ENCODE data around the gene YIF1A.

YIF1A gene

GRCh38 chr11:66288671-66289547 is at the start of gene YIF1A:
Gene YIF1A, minus strand, starts transcription at chr11:66289143. Its CDS starts 158 bp downstream, at chr11:66288985.
- in situ Hi-C loops (cut with MboI; ENCODE audit: low sequenced_read_pairs), result no loop called here

- in situ Hi-C loops (cut with MboI; ENCODE audit: low sequenced_read_pairs), result no loop called here
Observed at GRCh38 chr11:66337103-66337899, 48.4 kb upstream of the YIF1A start.

- in situ Hi-C loops (cut with MboI; ENCODE audit: low sequenced_read_pairs), result no loop called here
Observed at GRCh38 chr11:66336234-66337102, 47.5 kb upstream of the YIF1A start, which contains the start of gene RIN1. Gene RIN1, minus strand, starts transcription at chr11:66336434. Its CDS starts 32 bp downstream, at chr11:66336402.

GRCh38 chr11:66335531-66336233 is 46.7 kb upstream of the YIF1A start:
- in situ Hi-C loops (cut with MboI; ENCODE audit: low sequenced_read_pairs), result no loop called here

GRCh38 chr11:66334605-66335442 is 45.9 kb upstream of the YIF1A start:
- in situ Hi-C loops (cut with MboI; ENCODE audit: low sequenced_read_pairs), result no loop called here

- in situ Hi-C loops (cut with MboI; ENCODE audit: low sequenced_read_pairs), result no loop called here
Observed at GRCh38 chr11:66333896-66334604, 45.1 kb upstream of the YIF1A start.

GRCh38 chr11:66333220-66333877 is 44.4 kb upstream of the YIF1A start:
- in situ Hi-C loops (cut with MboI; ENCODE audit: low sequenced_read_pairs), result no loop called here

- in situ Hi-C loops (cut with MboI; ENCODE audit: low sequenced_read_pairs), result no loop called here
Observed at GRCh38 chr11:66332371-66333219, 43.7 kb upstream of the YIF1A start.

- in situ Hi-C loops (cut with MboI; ENCODE audit: low sequenced_read_pairs), result no loop called here
Observed at GRCh38 chr11:66331542-66332370, 42.8 kb upstream of the YIF1A start.

- in situ Hi-C loops (cut with MboI; ENCODE audit: low sequenced_read_pairs), result no loop called here
Observed at GRCh38 chr11:66330931-66331330, 42.0 kb upstream of the YIF1A start.

- in situ Hi-C loops (cut with MboI; ENCODE audit: low sequenced_read_pairs), result no loop called here
Observed at GRCh38 chr11:66329165-66329673, 40.3 kb upstream of the YIF1A start.

GRCh38 chr11:66328302-66329144 is 39.6 kb upstream of the YIF1A start:
- in situ Hi-C loops (cut with MboI; ENCODE audit: low sequenced_read_pairs), result no loop called here

- in situ Hi-C loops (cut with MboI; ENCODE audit: low sequenced_read_pairs), result no loop called here
Observed at GRCh38 chr11:66328031-66328301, 39.0 kb upstream of the YIF1A start.

- in situ Hi-C loops (cut with MboI; ENCODE audit: low sequenced_read_pairs), result no loop called here
Observed at GRCh38 chr11:66327171-66328030, 38.5 kb upstream of the YIF1A start.

Data from hTERT RPE-1 (cell line).